Small intestine (tissue), 7 donors: Measurements from ENCODE around the gene ARFGAP1. TPM values are rescaled to one million over a fixed set of nuclear protein-coding genes. Genes with fewer than 3 reads are reported as not detected.

ENCODE experiments used
- DNase-seq, 2 donors: peaks; one replicate each; pipeline versions ENCODE4 v3.0.0 to v3.0.0-alpha.2; 2013
- FAIRE-seq: peaks from 2 replicates; lab custom pipeline; 2012; peaks lifted over from hg19 to GRCh38; lab: Jason Lieb, UNC
- H3K27ac ChIP-seq, 3 donors: one replicate each; pipeline ENCODE4 v1.5.1; 2013; ENCODE audit warnings: low read length in 2 of 3, mild to moderate bottlenecking in 2 of 3, control low read depth in 1 of 3, inconsistent platforms in 1 of 3, low read depth in 1 of 3, moderate library complexity in 1 of 3
- H3K27me3 ChIP-seq, 3 donors: one replicate each; pipeline ENCODE4 v1.6.1; 2013; ENCODE audit warnings: low read length in 3 of 3, inconsistent platforms in 1 of 3; ENCODE audit not compliant: control insufficient read depth in 3 of 3, insufficient read depth in 3 of 3
- H3K36me3 ChIP-seq, 3 donors: one replicate each; pipeline ENCODE4 v1.6.1; 2013; ENCODE audit warnings: low read length in 3 of 3, inconsistent platforms in 1 of 3, low read depth in 1 of 3, mild to moderate bottlenecking in 1 of 3, moderate library complexity in 1 of 3; ENCODE audit not compliant: control insufficient read depth in 3 of 3, insufficient read depth in 2 of 3
- H3K4me1 ChIP-seq, 3 donors: one replicate each; pipeline ENCODE4 v1.6.1; 2013; ENCODE audit warnings: low read length in 2 of 3, inconsistent platforms in 1 of 3, low read depth in 1 of 3, mild to moderate bottlenecking in 1 of 3, moderate library complexity in 1 of 3; ENCODE audit not compliant: control insufficient read depth in 3 of 3, insufficient read depth in 2 of 3
- H3K4me3 ChIP-seq, 3 donors: one replicate each; pipeline ENCODE4 v1.5.1; 2013; ENCODE audit warnings: low read length in 3 of 3, control low read depth in 1 of 3, inconsistent platforms in 1 of 3, low read depth in 1 of 3, mild to moderate bottlenecking in 1 of 3, moderate library complexity in 1 of 3
- H3K9me3 ChIP-seq, 2 donors: one replicate each; pipeline ENCODE4 v1.6.1; 2013; ENCODE audit warnings: low read depth in 1 of 2, low read length in 1 of 2; ENCODE audit not compliant: control insufficient read depth in 2 of 2, insufficient read depth in 1 of 2
- WGBS, 3 donors: extraction: QIAGEN DNeasy Blood & Tissue Kit; methylation state at CpG; one replicate each; pipeline ENCODE4 v1.1.7; 2013; 5-methylcytosine and 5-hydroxymethylcytosine counted together
- polyA plus RNA-seq, 4 donors: library from polyadenylated mRNA; stranded (reverse) in 3 of 4; unstranded in 1 of 4; fragments of 200-250 nt in 3 of 4; fragments of 120-200 nt in 1 of 4; gene quantifications; one replicate each; pipeline versions ENCODE4 v1.2.1 to v1.2.3, GENCODE V29; 2013
- donor health status: healthy with polysubstance abuse.
- donor health status: control.
- donor health status: control.
- donor health status: Bipolar disorder and iron deficiency.
- donor health status: healthy.

Gene ARFGAP1
- polyA plus RNA-seq, 4 donors = 70.9 to 117 (median 80.3) TPM

DNA sequence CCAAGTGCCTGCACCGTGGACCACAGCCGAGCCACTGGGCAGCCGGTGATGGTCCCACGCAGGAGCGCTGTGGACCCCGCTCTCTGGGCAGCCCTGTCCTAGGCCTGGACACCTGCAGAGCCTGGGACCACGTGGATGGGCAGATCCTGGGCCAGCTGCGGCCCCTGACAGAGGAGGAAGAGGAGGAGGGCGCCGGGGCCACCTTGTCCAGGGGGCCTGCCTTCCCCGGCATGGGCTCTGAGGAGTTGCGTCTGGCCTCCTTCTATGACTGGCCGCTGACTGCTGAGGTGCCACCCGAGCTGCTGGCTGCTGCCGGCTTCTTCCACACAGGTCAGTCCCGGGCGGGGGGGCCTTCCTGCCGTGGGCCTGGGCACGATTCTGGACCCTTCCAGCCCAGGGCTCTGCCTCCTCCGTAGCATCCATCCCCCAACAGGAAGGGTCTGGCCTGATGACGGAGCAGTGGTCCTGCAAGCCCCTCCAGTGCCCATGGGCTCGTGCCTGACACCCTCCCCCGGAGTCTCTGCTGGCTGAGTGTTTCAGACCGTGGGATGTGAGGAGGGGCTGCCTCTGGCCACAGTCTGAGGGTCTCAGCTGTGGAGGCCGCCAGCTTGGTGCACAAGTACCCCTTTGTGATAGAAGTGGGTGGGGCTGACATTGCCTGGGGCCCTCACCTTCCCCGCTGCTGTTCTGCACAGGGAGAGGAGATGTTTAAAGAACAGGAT, 36.3 kb upstream of the ARFGAP1 start:
- Histone ChIP-seq H3K36me3 (no peaks in the 10 kb centered on the region), H3K4me3 (no peak overlapping the region), H3K4me1 (peaks cover 0 to 4% (median 0%) of the 10 kb centered on the region in 3 donors), H3K27me3 (peaks cover 0 to 11% (median 4%) of the 10 kb centered on the region in 3 donors), H3K27ac (no peak overlapping the region), H3K9me3 (no peaks in the 10 kb centered on the region)
- DNase-seq (no peak), FAIRE-seq (no peak)
- 82 to 83% (median 82%) methylated on average over 20 to 26 of the region's 26 CpGs for WGBS, 3 donors

DNA sequence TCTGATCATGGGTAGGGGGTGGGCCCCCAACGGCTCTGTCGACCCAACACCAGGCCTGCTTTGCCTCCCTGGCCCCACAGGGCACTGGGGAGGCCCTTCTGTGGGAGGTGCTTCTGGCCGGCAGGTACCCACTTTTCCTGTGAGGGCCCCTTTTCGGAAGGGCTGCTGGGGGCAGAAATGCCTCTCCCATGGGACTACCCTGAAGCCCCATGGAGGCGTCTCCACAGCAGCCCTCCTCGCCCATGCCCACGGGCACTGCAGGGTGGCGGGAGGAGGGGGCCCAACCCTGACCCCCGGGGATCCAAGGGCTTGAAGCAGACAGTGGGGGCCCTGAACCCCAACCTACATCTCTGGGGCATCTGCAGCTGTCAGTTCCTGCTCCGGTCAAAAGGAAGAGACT, 34.6 kb upstream of the ARFGAP1 start:
- no peak overlapping the region for H3K27ac ChIP-seq
- H3K27me3 ChIP-seq = no peaks in the 10 kb centered on the region
- 34 to 68% (median 53%) methylated on average over 6 to 10 of the region's 10 CpGs for WGBS, 3 donors
- H3K36me3 ChIP-seq = no peaks in the 10 kb centered on the region
- no peaks in the 10 kb centered on the region for H3K9me3 ChIP-seq
- no peak for FAIRE-seq
- no peak for DNase-seq
- no peak overlapping the region for H3K4me3 ChIP-seq
- peaks cover 0 to 4% (median 0%) of the 10 kb centered on the region in 3 donors for H3K4me1 ChIP-seq

DNA sequence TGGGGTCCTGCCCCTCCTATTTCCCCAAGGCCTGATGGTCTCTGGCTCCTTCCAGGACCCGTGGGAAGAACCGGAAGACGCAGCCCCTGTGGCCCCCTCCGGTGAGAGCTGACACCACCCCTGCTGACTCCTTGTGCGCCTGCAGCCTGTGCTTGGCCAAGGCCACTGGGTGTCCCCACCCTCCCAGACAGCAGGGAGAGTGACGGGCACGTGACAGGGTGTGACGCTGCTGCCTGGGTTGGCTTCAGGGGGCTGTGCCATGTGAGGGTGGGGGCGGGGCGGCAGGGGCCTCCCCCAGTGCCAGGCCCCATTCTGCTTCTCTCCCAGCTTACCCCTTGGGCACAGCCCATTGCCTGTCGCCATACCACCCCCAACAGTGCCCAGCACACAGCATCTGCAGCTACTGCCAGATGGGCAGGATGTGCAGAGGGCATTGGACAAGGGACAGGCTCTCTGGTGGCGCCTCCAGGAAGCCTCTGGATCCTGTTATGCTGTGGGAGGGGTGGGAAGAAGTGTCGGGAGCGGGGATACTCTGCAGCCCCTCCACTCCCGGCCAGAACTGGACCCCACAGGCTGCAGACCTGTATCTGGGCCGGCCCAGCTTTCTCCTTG, 34.0 kb upstream of the ARFGAP1 start:
- Histone ChIP-seq H3K4me3 (no peak overlapping the region), H3K27ac (no peak overlapping the region), H3K9me3 (no peaks in the 10 kb centered on the region), H3K36me3 (no peaks in the 10 kb centered on the region), H3K4me1 (peaks cover 0 to 4% (median 0%) of the 10 kb centered on the region in 3 donors), H3K27me3 (no peaks in the 10 kb centered on the region)
- no peak for FAIRE-seq
- peak; percentile 14 to 74 for DNase-seq
- 34 to 47% (median 43%) methylated on average over 16 of the region's 16 CpGs for WGBS, 3 donors

DNA sequence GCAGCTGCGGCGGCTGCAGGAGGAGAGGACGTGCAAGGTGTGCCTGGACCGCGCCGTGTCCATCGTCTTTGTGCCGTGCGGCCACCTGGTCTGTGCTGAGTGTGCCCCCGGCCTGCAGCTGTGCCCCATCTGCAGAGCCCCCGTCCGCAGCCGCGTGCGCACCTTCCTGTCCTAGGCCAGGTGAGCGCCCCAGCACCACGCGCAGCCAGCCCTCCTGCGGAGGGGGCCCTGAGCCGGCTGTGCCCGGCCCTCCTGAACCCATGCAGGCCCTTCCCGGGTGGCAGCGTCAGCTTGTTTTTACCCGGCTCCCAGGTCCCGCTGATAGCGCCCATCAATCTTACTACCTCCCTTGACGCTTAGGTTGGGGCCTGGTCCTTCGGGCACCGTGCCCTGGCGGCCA, 33.2 kb upstream of the ARFGAP1 start:
- H3K36me3 ChIP-seq = no peaks in the 10 kb centered on the region
- no peaks in the 10 kb centered on the region for H3K9me3 ChIP-seq
- 85 to 88% (median 86%) methylated on average over 24 to 30 of the region's 30 CpGs for WGBS, 3 donors
- no peak for DNase-seq
- no peak for FAIRE-seq
- no peak overlapping the region for H3K4me3 ChIP-seq
- H3K4me1 ChIP-seq = peaks cover 0 to 4% (median 0%) of the 10 kb centered on the region in 3 donors
- H3K27ac ChIP-seq = no peak overlapping the region
- H3K27me3 ChIP-seq = no peaks in the 10 kb centered on the region

GRCh38 chr20:63240004-63240403, 32.6 kb upstream of the ARFGAP1 start:
- no peak overlapping the region for H3K4me3 ChIP-seq
- 85 to 86% (median 86%) methylated on average over 7 to 11 of the region's 11 CpGs for WGBS, 3 donors
- no peaks in the 10 kb centered on the region for H3K36me3 ChIP-seq
- H3K4me1 ChIP-seq = peaks cover 0 to 4% (median 0%) of the 10 kb centered on the region in 3 donors
- peaks cover 0 to 2% (median 0%) of the 10 kb centered on the region in 3 donors for H3K27me3 ChIP-seq
- DNase-seq (no peak), FAIRE-seq (no peak)
- H3K9me3 ChIP-seq = no peaks in the 10 kb centered on the region
- H3K27ac ChIP-seq = no peak overlapping the region

DNA sequence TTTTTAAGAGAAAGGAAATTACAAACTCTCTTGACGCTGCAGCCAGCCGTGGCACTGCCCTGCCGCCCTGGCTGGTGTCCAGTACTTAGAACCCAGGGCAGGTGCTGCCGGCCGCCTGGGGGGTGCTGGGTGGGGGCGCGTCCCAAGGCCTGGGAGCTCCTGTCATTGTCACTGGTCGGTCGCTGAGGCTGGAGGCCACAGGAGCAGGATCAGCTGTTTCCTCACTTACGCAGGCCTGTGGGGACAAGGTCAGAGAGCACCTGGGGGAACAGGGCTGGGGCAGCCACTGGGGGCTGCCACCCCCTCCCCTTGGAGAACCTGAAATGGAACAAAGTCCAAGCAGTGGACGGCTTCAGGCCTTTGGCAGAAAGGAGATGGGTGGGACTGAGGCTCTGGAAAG, 31.3 kb upstream of the ARFGAP1 start:
- FAIRE-seq (no peak), DNase-seq (no peak)
- Histone ChIP-seq H3K36me3 (no peaks in the 10 kb centered on the region), H3K4me1 (no peaks in the 10 kb centered on the region), H3K9me3 (no peaks in the 10 kb centered on the region), H3K27ac (no peak overlapping the region), H3K27me3 (peaks cover 0 to 2% (median 2%) of the 10 kb centered on the region in 3 donors), H3K4me3 (no peak overlapping the region)
- WGBS, 3 donors = 10 to 40% (median 20%) methylated on average over 11 of the region's 11 CpGs

GRCh38 chr20:63242736-63243135, 29.9 kb upstream of the ARFGAP1 start:
- WGBS, 3 donors = 85 to 90% (median 90%) methylated on average over 17 to 21 of the region's 21 CpGs
- DNase-seq (no peak), FAIRE-seq (no peak)
- Histone ChIP-seq H3K27ac (no peak overlapping the region), H3K4me1 (no peaks in the 10 kb centered on the region), H3K27me3 (peaks cover 0 to 15% (median 12%) of the 10 kb centered on the region in 3 donors), H3K36me3 (peaks cover 0 to 2% (median 0%) of the 10 kb centered on the region in 3 donors), H3K4me3 (no peak overlapping the region), H3K9me3 (no peaks in the 10 kb centered on the region)

DNA sequence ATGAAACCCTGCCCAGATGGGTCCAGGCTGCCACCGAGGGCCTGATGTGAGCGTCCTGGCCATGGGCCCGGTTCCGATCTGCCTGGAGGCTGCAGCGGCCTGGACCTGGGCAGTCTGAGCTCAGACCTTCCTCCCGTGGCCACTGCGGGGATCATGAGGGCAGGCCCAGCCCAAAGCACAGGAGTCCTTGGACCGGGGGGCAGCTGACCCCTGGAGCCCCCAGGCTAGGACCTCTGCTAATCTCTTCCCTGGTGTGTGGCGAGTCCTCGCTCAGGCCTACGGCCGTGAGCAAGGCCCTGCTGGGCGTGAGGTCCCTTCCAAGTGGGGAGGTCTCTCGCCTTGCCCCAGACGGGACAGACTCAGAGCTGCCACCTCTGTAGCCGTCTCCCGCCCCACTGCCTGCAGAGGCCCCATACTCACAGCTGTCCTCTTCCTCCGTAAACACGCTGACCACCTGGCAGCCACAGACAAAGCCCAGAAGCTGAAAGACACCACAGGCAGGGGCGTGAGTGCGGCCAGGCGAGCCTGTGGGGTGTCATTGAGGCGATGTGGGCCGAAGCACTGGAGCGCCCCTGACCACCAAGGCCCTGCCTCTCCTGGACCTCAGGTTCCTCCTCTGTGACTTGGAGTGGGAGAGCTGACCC, 28.9 kb upstream of the ARFGAP1 start:
- 72 to 81% (median 80%) methylated on average over 22 to 25 of the region's 25 CpGs for WGBS, 3 donors
- Histone ChIP-seq H3K27ac (no peak overlapping the region), H3K4me3 (no peak overlapping the region), H3K36me3 (peaks cover 0 to 2% (median 0%) of the 10 kb centered on the region in 3 donors), H3K27me3 (peaks cover 0 to 25% (median 17%) of the 10 kb centered on the region in 3 donors), H3K9me3 (no peaks in the 10 kb centered on the region), H3K4me1 (no peaks in the 10 kb centered on the region)
- DNase-seq = no peak
- FAIRE-seq = no peak
